Mesenchymal stem cell (in vitro differentiated cells and primary cell): Measurements from ENCODE around the gene EMID1.

Experiments used
- DNase-seq: peaks from one replicate; pipeline ENCODE4 v3.0.0-alpha.2; 2013
- H2AFZ ChIP-seq: one replicate; pipeline ENCODE4 v1.6.1; 2013; ENCODE audit warnings: low read depth, mild to moderate bottlenecking, control low read depth, inconsistent platforms, low read length, moderate library complexity
- H2AK5ac ChIP-seq: 2 replicates; pipeline ENCODE4 v1.6.1; 2013; ENCODE audit warnings: low read length, moderate library complexity, mild to moderate bottlenecking, inconsistent platforms; ENCODE audit not compliant: severe bottlenecking
- H2BK120ac ChIP-seq: one replicate; pipeline ENCODE4 v1.6.1; 2013; ENCODE audit warnings: low read depth, mild to moderate bottlenecking, inconsistent platforms, low read length, moderate library complexity
- H2BK12ac ChIP-seq, 2 experiments: one replicate each; pipeline ENCODE4 v1.6.1; 2013; ENCODE audit warnings: inconsistent platforms in 2 of 2, low read length in 2 of 2, mild to moderate bottlenecking in 2 of 2, moderate library complexity in 2 of 2, control low read depth in 1 of 2
- H2BK15ac ChIP-seq: one replicate; pipeline ENCODE4 v1.6.1; 2013; ENCODE audit warnings: mild to moderate bottlenecking, low read depth, inconsistent platforms; ENCODE audit not compliant: poor library complexity, severe bottlenecking
- H2BK5ac ChIP-seq: 2 replicates; pipeline ENCODE4 v1.6.1; 2013; ENCODE audit warnings: low read depth, mild to moderate bottlenecking, low read length, control low read depth, inconsistent platforms; ENCODE audit not compliant: poor library complexity, severe bottlenecking
- H3K14ac ChIP-seq, 2 experiments: one replicate each; pipeline ENCODE4 v1.6.1; 2013; ENCODE audit warnings: inconsistent platforms in 2 of 2, low read length in 2 of 2, control low read depth in 1 of 2, mild to moderate bottlenecking in 1 of 2, moderate library complexity in 1 of 2
- H3K18ac ChIP-seq, 2 experiments: one replicate each; pipeline ENCODE4 v1.6.1; 2013; ENCODE audit warnings: inconsistent platforms in 2 of 2, low read length in 2 of 2, control low read depth in 1 of 2, low read depth in 1 of 2, mild to moderate bottlenecking in 1 of 2
- H3K23ac ChIP-seq, 2 experiments: one replicate each; pipeline ENCODE4 v1.6.1; 2013; ENCODE audit warnings: inconsistent platforms in 2 of 2, low read length in 2 of 2, mild to moderate bottlenecking in 2 of 2, moderate library complexity in 2 of 2, control low read depth in 1 of 2
- H3K27ac ChIP-seq: 2 replicates; pipeline ENCODE4 v1.5.1; 2013; ENCODE audit warnings: mild to moderate bottlenecking, moderate library complexity, low read length, control low read depth, inconsistent platforms; ENCODE audit not compliant: poor library complexity, severe bottlenecking
- H3K27me3 ChIP-seq, 2 experiments: 2 replicates each; pipeline versions ENCODE4 v1.6.1 to v1.7.0; 2013; ENCODE audit warnings: low read length in 2 of 2, mild to moderate bottlenecking in 2 of 2, moderate library complexity in 2 of 2, control low read depth in 1 of 2, inconsistent platforms in 1 of 2; ENCODE audit not compliant: control insufficient read depth in 1 of 2, insufficient read depth in 1 of 2
- H3K36me3 ChIP-seq, 2 experiments: 2 replicates each; pipeline versions ENCODE4 v1.6.1 to v1.7.0; 2013; ENCODE audit warnings: low read length in 2 of 2, control low read depth in 1 of 2, inconsistent platforms in 1 of 2, low read depth in 1 of 2, mild to moderate bottlenecking in 1 of 2; ENCODE audit not compliant: insufficient read depth in 2 of 2, control insufficient read depth in 1 of 2
- H3K4ac ChIP-seq, 2 experiments: one replicate each; pipeline ENCODE4 v1.6.1; 2013; ENCODE audit warnings: inconsistent platforms in 2 of 2, low read length in 2 of 2, mild to moderate bottlenecking in 2 of 2, moderate library complexity in 2 of 2, control low read depth in 1 of 2, low read depth in 1 of 2
- H3K4me1 ChIP-seq: 2 replicates; pipeline ENCODE4 v1.6.1; 2013; ENCODE audit warnings: low read depth, low read length, control low read depth; ENCODE audit not compliant: control insufficient read depth, insufficient read depth
- H3K4me2 ChIP-seq: 2 replicates; pipeline ENCODE4 v1.6.1; 2013; ENCODE audit warnings: low read length, mild to moderate bottlenecking, inconsistent platforms; ENCODE audit not compliant: poor library complexity, severe bottlenecking
- H3K4me3 ChIP-seq, 2 experiments: 2 replicates each; pipeline versions ENCODE4 v1.5.1 to v1.7.0; 2013; ENCODE audit warnings: low read length in 2 of 2, mild to moderate bottlenecking in 2 of 2, control low read depth in 1 of 2, low read depth in 1 of 2; ENCODE audit not compliant: insufficient read depth in 1 of 2
- H3K79me1 ChIP-seq: replicated peaks from 2 replicates; pipeline ENCODE4 v1.6.1; 2013; ENCODE audit warnings: mild to moderate bottlenecking, control low read depth, low read length, inconsistent platforms; ENCODE audit not compliant: poor library complexity, severe bottlenecking
- H3K9ac ChIP-seq: 2 replicates; pipeline ENCODE4 v1.7.0; 2013; ENCODE audit warnings: mild to moderate bottlenecking, low read length, moderate library complexity
- H3K9me3 ChIP-seq: 2 replicates; pipeline ENCODE4 v1.7.0; 2013; ENCODE audit warnings: mild to moderate bottlenecking, low read length; ENCODE audit not compliant: control insufficient read depth
- H4K8ac ChIP-seq: one replicate; pipeline ENCODE4 v1.6.1; 2013; ENCODE audit warnings: inconsistent platforms, mild to moderate bottlenecking, low read length, moderate library complexity
- H4K91ac ChIP-seq: one replicate; pipeline ENCODE4 v1.6.1; 2013; ENCODE audit warnings: mild to moderate bottlenecking, low read length, inconsistent platforms
- whole genome bisulfite sequencing: methylation state at CpG from one replicate; pipeline ENCODE4 v1.1.7; 2013; ENCODE audit warnings: mixed read lengths; 5-methylcytosine and 5-hydroxymethylcytosine counted together

Gene EMID1

DNA sequence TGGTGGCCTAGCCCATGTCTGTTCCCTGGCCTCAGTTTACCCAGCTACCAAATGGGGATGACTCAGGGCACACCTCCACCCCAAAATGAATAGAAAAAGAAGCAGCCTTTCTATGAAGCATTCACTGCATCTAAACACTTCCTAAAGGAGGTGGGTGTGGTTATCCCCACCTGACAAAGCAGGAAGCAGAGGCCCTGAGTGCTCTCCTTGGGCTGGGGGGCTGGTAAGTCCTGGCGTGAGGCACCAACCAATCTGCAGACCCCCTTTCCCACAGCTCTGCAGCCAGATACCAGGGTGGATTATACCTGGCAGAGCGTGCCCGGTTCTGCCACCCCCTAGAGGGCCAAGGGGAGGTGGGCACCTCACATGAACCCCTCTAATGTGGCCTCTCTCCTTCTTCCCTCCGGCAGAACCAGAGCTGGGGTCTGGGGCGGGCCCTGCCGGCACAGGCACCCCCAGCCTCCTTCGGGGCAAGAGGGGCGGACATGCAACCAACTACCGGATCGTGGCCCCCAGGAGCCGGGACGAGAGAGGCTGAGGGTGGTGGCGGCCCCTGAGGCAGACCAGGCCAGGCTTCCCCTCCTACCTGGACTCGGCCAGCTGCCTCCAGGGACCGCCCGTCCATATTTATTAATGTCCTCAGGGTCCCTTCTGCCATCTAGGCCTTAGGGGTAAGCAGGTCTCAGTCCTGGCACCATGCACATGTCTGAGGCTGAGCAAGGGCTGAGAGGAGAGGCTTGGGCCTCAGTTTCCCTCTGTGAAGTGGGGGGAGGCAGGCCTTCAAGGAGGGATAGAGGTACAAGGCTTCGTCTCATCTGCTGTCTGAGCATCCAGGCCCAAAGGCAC lies 52.9 kb downstream of the EMID1 start:
- Histone ChIP-seq H2BK120ac (no peak overlapping the region), H2BK12ac (no peak overlapping the region), H3K4me3 (no peak overlapping the region), H4K8ac (no peak overlapping the region), H4K91ac (no peak overlapping the region), H3K27ac (no peak overlapping the region), H3K4me2 (no peak overlapping the region), H2BK15ac (no peak overlapping the region), H3K4me1 (peaks cover 2% of the 10 kb centered on the region), H2BK5ac (no peak overlapping the region), H3K18ac (no peak overlapping the region), H3K79me1 (peaks cover 2% of the 10 kb centered on the region), H3K36me3 (peaks cover 10 to 35% of the 10 kb centered on the region in 2 experiments), H3K9me3 (no peaks in the 10 kb centered on the region), H2AK5ac (no peak overlapping the region), H3K9ac (no peak overlapping the region), H3K4ac (no peak overlapping the region), H3K23ac (no peak overlapping the region), H3K27me3 (no peaks in the 10 kb centered on the region), H3K14ac (no peak overlapping the region), H2AFZ (no peak overlapping the region)
- 92% methylated on average over 17 of the region's 17 CpGs for WGBS
- DNase-seq = no peak

DNA sequence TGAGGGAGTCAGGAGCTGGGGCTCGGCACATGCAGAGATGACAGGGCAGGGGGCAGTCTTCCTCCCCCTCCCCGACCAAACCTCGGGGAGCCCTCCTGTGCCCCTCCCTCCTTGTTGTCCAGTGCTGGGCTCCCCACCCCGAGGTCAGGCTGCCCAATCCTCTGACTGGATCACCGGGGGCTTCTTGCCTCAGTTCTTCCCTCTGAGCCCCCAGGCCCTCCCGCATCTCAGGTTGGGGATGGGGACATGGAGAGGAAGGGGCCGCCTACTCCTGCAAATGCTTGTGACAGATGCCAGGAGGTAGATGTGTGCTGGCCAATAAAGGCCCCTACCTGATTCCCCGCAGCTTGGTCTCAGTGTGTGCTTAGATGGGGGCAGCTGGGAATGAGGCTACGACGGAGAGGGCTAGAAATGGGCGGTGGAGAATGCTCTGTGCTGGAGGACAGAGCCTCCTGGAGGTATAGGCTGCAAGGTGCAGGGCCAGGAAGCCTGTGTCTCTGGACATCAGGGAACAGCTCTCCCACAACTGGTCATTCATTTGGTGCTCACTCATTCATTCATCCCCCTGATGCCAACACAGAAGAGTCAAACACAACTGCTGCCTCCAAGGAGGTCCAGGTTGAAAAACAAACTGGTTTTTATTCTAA lies 53.7 kb downstream of the EMID1 start:
- Histone ChIP-seq H2BK12ac (no peak overlapping the region), H4K91ac (no peak overlapping the region), H3K27me3 (no peaks in the 10 kb centered on the region), H3K4me3 (no peak overlapping the region), H2AK5ac (no peak overlapping the region), H3K4me2 (no peak overlapping the region), H2BK120ac (no peak overlapping the region), H3K14ac (no peak overlapping the region), H3K27ac (no peak overlapping the region), H4K8ac (no peak overlapping the region), H3K23ac (no peak overlapping the region), H3K79me1 (peaks cover 7% of the 10 kb centered on the region), H3K9ac (no peak overlapping the region), H3K4me1 (peaks cover 2% of the 10 kb centered on the region), H3K36me3 (peaks cover 18 to 42% of the 10 kb centered on the region in 2 experiments), H2BK5ac (no peak overlapping the region), H3K9me3 (no peaks in the 10 kb centered on the region), H2BK15ac (no peak overlapping the region), H2AFZ (no peak overlapping the region), H3K4ac (no peak overlapping the region), H3K18ac (no peak overlapping the region)
- DNase-seq = no peak
- whole genome bisulfite sequencing = 84% methylated on average over 11 of the region's 11 CpGs

DNA sequence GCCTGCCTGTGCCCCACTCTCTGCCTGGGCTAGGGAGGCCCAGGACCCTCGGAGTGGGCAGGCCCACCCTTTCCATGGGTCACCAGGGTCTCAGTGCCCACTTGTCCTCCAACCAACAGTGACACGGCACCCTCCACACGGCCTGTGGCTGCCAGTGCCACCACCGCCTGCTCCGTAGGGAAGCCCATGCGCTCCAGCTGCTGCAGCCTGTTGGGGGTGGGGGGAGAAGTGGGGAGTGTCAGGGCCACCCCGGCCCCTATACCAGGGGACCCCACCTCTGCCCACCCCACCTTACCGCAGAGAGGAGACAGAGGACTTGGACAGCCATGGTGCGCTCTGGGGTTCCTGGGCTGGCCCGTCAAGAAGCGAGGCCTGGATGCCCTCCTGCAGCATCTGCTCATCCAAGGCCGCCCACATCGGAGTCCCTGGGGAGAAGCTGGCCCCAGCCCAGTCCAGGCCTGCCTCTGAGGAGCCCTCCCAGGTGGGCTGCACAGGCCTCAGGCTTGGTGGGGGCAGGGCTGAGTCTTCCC lies 54.4 kb downstream of the EMID1 start:
- Histone ChIP-seq H3K36me3 (peaks cover 23 to 43% of the 10 kb centered on the region in 2 experiments), H2AFZ (no peak overlapping the region), H4K91ac (no peak overlapping the region), H3K23ac (no peak overlapping the region), H3K27ac (no peak overlapping the region), H3K4ac (no peak overlapping the region), H3K79me1 (peaks cover 8% of the 10 kb centered on the region), H3K18ac (no peak overlapping the region), H3K14ac (no peak overlapping the region), H3K4me3 (no peak overlapping the region), H2BK15ac (no peak overlapping the region), H3K4me2 (no peak overlapping the region), H2BK5ac (no peak overlapping the region), H3K27me3 (no peaks in the 10 kb centered on the region), H2BK12ac (no peak overlapping the region), H2AK5ac (no peak overlapping the region), H3K4me1 (peaks cover 2% of the 10 kb centered on the region), H4K8ac (no peak overlapping the region), H3K9me3 (no peaks in the 10 kb centered on the region), H2BK120ac (no peak overlapping the region), H3K9ac (no peak overlapping the region)
- DNase-seq = no peak
- 95% methylated on average over 10 of the region's 13 CpGs for WGBS

DNA sequence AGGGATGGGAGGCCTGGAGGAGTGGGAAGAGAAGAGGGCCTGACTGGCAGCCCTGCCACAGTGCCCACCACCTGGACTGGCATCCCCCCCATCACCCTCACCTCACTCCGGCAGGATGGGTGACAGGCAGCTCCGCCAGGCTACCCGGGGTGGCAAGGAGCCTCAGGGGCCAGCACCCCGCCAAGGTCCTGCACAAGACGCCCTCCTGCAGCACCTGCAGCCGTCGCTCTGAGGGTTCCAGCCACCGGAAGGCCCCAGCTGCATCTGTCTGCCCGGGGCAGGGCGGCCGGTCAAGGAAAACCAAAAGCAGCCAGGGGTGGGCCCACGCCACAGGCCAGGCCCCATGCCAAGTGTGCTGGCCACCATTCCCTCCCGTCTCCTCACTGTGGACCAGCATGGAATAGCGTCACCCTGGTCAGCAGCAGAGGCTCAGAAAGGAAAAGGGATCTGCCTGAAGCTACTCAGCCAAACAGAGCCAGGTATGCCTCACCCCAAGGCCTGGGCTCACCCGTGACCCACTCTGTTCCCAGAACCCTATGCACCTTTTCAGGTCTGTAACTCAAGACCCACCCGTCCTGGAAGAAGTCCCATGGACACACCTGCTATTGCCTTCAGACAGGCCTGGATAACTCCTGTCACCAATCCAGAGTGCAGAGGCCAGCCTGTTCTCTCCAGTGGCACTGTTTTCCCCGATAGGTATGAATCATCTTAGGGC lies 55.1 kb downstream of the EMID1 start:
- H3K14ac ChIP-seq = no peak overlapping the region
- no peak overlapping the region for H3K18ac ChIP-seq
- H2BK120ac ChIP-seq = no peak overlapping the region
- H3K9me3 ChIP-seq = no peaks in the 10 kb centered on the region
- no peak overlapping the region for H3K4me2 ChIP-seq
- peaks cover 15% of the 10 kb centered on the region for H3K79me1 ChIP-seq
- no peak overlapping the region for H2BK15ac ChIP-seq
- no peak overlapping the region for H3K27ac ChIP-seq
- no peak overlapping the region for H3K4me3 ChIP-seq
- no peak overlapping the region for H2AFZ ChIP-seq
- H2BK5ac ChIP-seq = no peak overlapping the region
- H4K8ac ChIP-seq = no peak overlapping the region
- no peak overlapping the region for H3K23ac ChIP-seq
- no peak overlapping the region for H2BK12ac ChIP-seq
- 95% methylated on average over 17 of the region's 17 CpGs for WGBS
- peaks cover 30 to 46% of the 10 kb centered on the region in 2 experiments for H3K36me3 ChIP-seq
- DNase-seq = no peak
- H2AK5ac ChIP-seq = no peak overlapping the region
- no peak overlapping the region for H4K91ac ChIP-seq
- H3K9ac ChIP-seq = no peak overlapping the region
- peaks cover 2% of the 10 kb centered on the region for H3K4me1 ChIP-seq
- H3K4ac ChIP-seq = no peak overlapping the region
- no peaks in the 10 kb centered on the region for H3K27me3 ChIP-seq
